Subcutaneous abdominal adipose tissue (tissue), 5 donors: ENCODE results near the gene TMCO6.
"Not testable (repeated sequence)": the region's sequence is repeated elsewhere in the genome, so short reads cannot be mapped to it uniquely, and the experiment has no call there.

ENCODE experiments used
- H3K27ac ChIP-seq: one replicate; pipeline ENCODE4 v1.7.0; 2013; ENCODE audit warnings: low read depth, mild to moderate bottlenecking, inconsistent platforms, low read length, moderate library complexity
- H3K27me3 ChIP-seq, 5 donors: one replicate each; pipeline ENCODE4 v1.7.0; 2013; ENCODE audit warnings: low read length in 5 of 5, inconsistent platforms in 1 of 5; ENCODE audit not compliant: control insufficient read depth in 5 of 5, insufficient read depth in 4 of 5
- H3K36me3 ChIP-seq, 5 donors: one replicate each; pipeline ENCODE4 v1.7.0; 2013; ENCODE audit warnings: low read length in 5 of 5; ENCODE audit not compliant: control insufficient read depth in 5 of 5, insufficient read depth in 5 of 5
- H3K4me1 ChIP-seq, 5 donors: one replicate each; pipeline ENCODE4 v1.7.0; 2013; ENCODE audit warnings: low read length in 5 of 5, mild to moderate bottlenecking in 3 of 5, moderate library complexity in 1 of 5; ENCODE audit not compliant: control insufficient read depth in 5 of 5, insufficient read depth in 5 of 5
- H3K4me3 ChIP-seq, 5 donors: one replicate each; pipeline ENCODE4 v1.7.0; 2013; ENCODE audit warnings: low read length in 5 of 5, low read depth in 1 of 5
- H3K9ac ChIP-seq, 5 donors: one replicate each; pipeline ENCODE4 v1.7.0; 2013; ENCODE audit warnings: low read length in 5 of 5, mild to moderate bottlenecking in 4 of 5, moderate library complexity in 3 of 5
- H3K9me3 ChIP-seq, 5 donors: one replicate each; pipeline ENCODE4 v1.7.0; 2013; ENCODE audit warnings: low read length in 5 of 5; ENCODE audit not compliant: control insufficient read depth in 5 of 5
- donor health status: healthy.
- donor health status: healthy.
- donor health status: healthy.
- donor health status: healthy.
- donor health status: healthy.

TMCO6 gene

GRCh38 chr5:140602147-140602546 is 37.1 kb upstream of the TMCO6 start:
- Histone ChIP-seq H3K9me3 (no peaks in the 10 kb centered on the region), H3K27ac (peak overlapping the region; percentile 67), H3K36me3 (no peaks in the 10 kb centered on the region), H3K9ac (peak overlapping the region in 2 of 5 donors; percentile 4 to 41), H3K4me1 (peaks cover 0 to 8% (median 6%) of the 10 kb centered on the region in 5 donors), H3K4me3 (no peak overlapping the region), H3K27me3 (no peaks in the 10 kb centered on the region)

- H3K27ac ChIP-seq, H3K36me3 ChIP-seq, H3K4me1 ChIP-seq, H3K27me3 ChIP-seq, H3K9me3 ChIP-seq, H3K9ac ChIP-seq, H3K4me3 ChIP-seq: not testable (repeated sequence)
These were observed 35.9 kb upstream of the TMCO6 start for GRCh38 chr5:140603446-140603698.

- Histone ChIP-seq H3K4me3 (no peak overlapping the region), H3K9ac (no peak overlapping the region), H3K27ac (no peak overlapping the region), H3K27me3 (no peaks in the 10 kb centered on the region), H3K4me1 (peaks cover 0 to 11% (median 6%) of the 10 kb centered on the region in 5 donors), H3K9me3 (no peaks in the 10 kb centered on the region), H3K36me3 (no peaks in the 10 kb centered on the region)
These were observed 35.5 kb upstream of the TMCO6 start for GRCh38 chr5:140603734-140604133.

DNA sequence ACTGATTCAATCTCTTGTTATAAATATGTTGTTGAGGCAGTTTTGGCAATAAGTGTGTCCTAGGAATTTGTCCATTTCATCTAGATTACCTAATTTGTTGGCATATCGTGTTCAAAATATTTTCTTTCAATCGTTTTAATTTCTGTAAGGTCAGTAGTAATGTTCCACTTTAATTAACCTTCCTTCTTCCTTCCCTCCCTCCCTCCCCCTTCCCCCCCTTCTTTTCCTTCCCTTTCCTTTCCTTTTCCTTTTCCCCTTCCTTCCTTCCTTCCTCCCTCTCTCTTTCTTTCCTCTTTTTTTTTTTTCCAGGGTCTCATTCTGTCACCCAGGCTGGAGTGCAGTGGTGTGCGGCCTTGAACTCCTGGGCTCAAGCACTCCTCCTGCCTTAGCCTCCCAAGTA is 33.4 kb upstream of the TMCO6 start:
- H3K27me3 ChIP-seq = no peaks in the 10 kb centered on the region
- H3K36me3 ChIP-seq = no peaks in the 10 kb centered on the region
- no peaks in the 10 kb centered on the region for H3K9me3 ChIP-seq
- H3K9ac ChIP-seq = no peak overlapping the region
- peaks cover 0 to 26% (median 13%) of the 10 kb centered on the region in 5 donors for H3K4me1 ChIP-seq
- H3K27ac ChIP-seq = no peak overlapping the region
- no peak overlapping the region for H3K4me3 ChIP-seq

GRCh38 chr5:140607031-140607430 is 32.2 kb upstream of the TMCO6 start:
- Histone ChIP-seq H3K27me3 (no peaks in the 10 kb centered on the region), H3K9ac (no peak overlapping the region), H3K4me1 (peaks cover 0 to 37% (median 23%) of the 10 kb centered on the region in 5 donors), H3K27ac (no peak overlapping the region), H3K36me3 (no peaks in the 10 kb centered on the region), H3K4me3 (no peak overlapping the region), H3K9me3 (no peaks in the 10 kb centered on the region)

DNA sequence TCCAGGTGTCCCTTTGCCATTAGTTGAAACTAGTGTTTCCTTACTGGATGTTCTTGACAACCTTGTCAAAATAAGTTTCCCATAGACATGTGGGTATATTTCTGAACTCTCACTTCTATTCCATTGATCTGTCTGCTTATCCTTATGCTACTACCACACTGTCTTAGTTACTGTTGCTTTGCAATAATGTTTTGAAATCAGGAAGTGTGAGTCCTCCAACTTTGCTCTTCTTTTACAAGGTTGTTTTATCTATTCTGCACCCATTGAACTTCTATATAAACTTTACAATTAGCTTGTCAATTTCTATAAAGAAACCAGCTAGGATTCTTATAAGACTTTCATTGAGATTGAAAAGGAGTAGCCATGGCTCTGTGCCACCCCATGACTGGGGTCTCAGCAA is 30.5 kb upstream of the TMCO6 start:
- Histone ChIP-seq H3K27ac (no peak overlapping the region), H3K4me1 (peaks cover 0 to 30% (median 16%) of the 10 kb centered on the region in 5 donors), H3K36me3 (no peaks in the 10 kb centered on the region), H3K9ac (no peak overlapping the region), H3K27me3 (no peaks in the 10 kb centered on the region), H3K9me3 (no peaks in the 10 kb centered on the region), H3K4me3 (peak overlapping the region in 1 of 5 donors; percentile 17)

DNA sequence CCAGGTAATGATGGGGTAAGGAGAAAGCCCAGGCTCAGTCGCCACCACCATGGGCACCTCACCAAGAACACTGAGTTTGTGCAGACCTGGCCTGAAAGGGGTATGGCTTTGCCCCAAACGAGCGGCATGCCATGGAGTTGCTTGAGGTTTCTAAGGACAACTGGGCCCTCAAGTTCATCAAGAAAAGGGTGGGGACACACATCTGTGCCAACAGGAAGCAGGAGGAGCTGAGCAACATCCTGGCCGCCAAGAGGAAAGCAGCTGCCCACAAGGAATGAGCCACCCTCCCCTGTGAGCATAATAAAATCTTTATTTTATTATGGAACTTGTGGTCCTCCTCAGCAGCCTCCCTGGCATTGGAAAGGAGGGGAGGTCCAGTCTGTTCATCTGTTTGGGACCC is 30.1 kb upstream of the TMCO6 start:
- H3K9ac ChIP-seq = no peak overlapping the region
- no peaks in the 10 kb centered on the region for H3K27me3 ChIP-seq
- peak overlapping the region in 1 of 5 donors; percentile 17 for H3K4me3 ChIP-seq
- H3K4me1 ChIP-seq = peaks cover 0 to 30% (median 16%) of the 10 kb centered on the region in 5 donors
- no peaks in the 10 kb centered on the region for H3K36me3 ChIP-seq
- H3K9me3 ChIP-seq = no peaks in the 10 kb centered on the region
- peak overlapping the region; percentile 7 for H3K27ac ChIP-seq

- Histone ChIP-seq H3K36me3 (no peaks in the 10 kb centered on the region), H3K9ac (no peak overlapping the region), H3K4me3 (no peak overlapping the region), H3K27me3 (no peaks in the 10 kb centered on the region), H3K4me1 (peaks cover 0 to 30% (median 16%) of the 10 kb centered on the region in 5 donors), H3K27ac (peak overlapping the region; percentile 32), H3K9me3 (no peaks in the 10 kb centered on the region)
These were observed 28.2 kb upstream of the TMCO6 start for GRCh38 chr5:140611020-140611521.

DNA sequence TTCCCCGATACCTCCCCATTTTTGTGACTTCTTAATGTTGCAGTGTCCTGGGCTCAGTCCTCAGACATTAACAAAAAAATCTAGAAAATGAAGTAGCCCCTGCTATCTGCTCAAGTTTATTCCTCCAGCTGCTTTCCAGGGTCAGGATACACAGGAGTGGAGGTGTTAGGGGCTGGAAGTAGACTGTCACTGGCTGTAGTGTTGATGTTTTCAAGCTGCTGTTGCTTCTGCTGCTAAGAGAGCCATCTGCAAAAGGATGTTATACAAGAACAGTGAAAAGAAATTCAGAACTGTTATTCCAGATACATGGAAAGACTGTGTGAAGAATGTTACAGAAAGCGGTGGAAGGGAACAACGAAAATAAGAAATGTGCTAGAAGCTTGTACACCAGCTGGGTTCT is 16.9 kb upstream of the TMCO6 start:
- Histone ChIP-seq H3K9ac (no peak overlapping the region), H3K9me3 (peaks cover 0 to 1% (median 0%) of the 10 kb centered on the region in 5 donors), H3K27me3 (no peaks in the 10 kb centered on the region), H3K36me3 (no peaks in the 10 kb centered on the region), H3K27ac (no peak overlapping the region), H3K4me3 (no peak overlapping the region), H3K4me1 (no peaks in the 10 kb centered on the region)

DNA sequence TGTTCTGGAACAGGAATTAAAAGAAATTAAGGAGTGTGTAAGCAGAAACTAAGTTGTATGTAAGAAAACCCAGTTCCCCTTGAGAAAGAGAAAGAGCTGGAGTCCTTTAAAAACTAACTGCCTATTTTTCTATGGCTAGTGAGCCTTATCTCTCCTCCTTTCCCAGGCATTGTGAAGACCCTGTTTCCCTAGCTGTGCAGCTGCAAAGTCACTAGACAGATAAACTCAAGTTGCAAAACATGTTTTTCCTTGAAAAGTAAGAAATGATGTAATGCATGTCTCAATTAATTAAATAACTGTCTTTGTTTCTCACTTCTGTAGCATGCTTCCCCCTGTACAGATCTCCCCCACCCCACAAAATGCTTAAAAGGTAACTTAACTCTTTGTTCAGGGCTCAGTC is 16.2 kb upstream of the TMCO6 start:
- H3K9me3 ChIP-seq, H3K4me3 ChIP-seq, H3K36me3 ChIP-seq, H3K27ac ChIP-seq, H3K27me3 ChIP-seq, H3K4me1 ChIP-seq, H3K9ac ChIP-seq: not testable (repeated sequence)

DNA sequence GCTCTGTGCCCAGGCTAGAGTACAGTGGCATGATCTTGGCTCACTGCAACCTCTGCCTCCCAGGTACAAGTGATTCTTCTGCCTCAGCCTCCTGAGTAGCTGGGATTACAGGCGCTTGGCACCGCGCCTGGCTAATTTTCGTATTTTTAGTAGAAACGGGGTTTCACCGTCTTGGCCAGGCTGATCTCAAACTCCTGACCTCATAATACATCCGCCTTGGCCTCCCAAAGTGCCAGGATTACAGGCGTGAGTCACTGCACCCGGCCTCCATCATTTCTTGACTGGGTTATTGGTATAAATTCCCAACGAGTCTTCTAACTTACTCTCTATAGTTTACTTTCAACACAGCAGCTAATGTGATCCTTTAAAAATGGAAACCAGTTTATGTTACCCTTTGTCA is 14.4 kb upstream of the TMCO6 start:
- H3K9me3 ChIP-seq, H3K9ac ChIP-seq: not testable (repeated sequence)

More for the DNA sequence above, 14.4 kb upstream of the TMCO6 start:
- not testable (repeated sequence) for H3K36me3 ChIP-seq, H3K27me3 ChIP-seq, H3K4me3 ChIP-seq, H3K4me1 ChIP-seq, H3K27ac ChIP-seq
